CD4-positive, alpha-beta T cell treated with Interleukin-17A for 1 hour (primary cell): Measurements from ENCODE around the gene ZIC4.

Experiments
- DNase-seq: peaks from one replicate; pipeline ENCODE4 v3.0.0-alpha.2; 2020

ZIC4 gene

DNA sequence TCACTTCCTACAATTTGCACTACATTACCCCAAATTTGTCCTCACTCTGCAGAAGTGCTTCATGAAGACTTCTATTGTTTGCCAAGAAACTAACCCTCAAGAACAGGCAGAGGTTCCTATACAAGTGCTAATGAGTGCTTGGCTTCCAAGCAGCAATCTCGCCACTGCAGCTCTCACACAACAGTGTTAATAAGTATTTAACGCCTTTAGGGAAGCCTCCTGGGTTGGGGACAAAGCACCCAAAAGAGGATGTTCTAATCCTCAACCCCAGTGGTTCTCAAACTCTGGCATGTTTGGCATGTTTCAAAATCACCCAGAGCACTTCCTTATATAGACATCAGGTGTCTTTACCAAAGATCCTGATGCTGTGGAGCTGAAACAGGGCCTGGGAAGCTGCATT, 64.6 kb downstream of the ZIC4 start:
- no peak for DNase-seq

DNA sequence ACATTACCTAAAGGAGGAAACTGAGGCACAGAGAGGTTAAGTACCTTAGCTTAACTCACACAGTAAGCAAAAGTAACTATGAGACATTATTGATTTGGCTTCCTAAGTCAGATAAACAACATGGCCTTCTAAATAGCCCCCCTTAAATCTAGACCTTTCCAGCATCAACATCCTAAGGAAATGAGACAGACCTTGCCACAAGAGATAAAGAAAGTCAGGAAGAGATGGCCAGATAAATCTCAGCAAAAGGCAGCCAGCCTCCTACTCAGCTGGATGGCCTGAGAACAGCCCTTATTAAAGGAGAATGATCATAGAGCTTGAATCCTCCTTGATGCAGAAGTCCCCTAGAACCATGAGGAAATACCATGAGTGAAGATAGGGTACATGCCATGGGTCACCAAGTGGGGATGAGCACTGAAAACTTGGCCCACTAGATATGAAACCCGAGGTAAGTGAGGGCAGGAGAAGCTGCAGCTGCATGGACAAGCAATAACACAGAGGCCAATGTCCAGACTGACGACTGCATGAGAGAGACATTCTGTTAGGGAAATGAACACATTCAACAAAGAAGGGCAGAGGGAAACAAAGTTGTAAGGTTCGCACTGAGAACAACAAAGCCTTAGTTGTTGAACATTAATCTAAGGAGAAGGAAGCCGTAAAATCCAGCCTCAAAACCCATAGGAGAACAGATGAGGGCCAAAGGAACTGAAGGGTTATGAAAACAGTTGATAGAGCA, 69.6 kb downstream of the ZIC4 start:
- DNase-seq = no peak
